ENCODE measurements around the gene HSBP1. TPM values are rescaled to one million over a fixed set of nuclear protein-coding genes. Genes with fewer than 3 reads are reported as not detected.

The HSBP1 gene
- total RNA-seq, 1 experiment from 2014 or later = 230 TPM

- H3K27ac Mint-ChIP-seq = peak overlapping the region in 1 of 3 experiments; percentile 59; a peak in 1 of 7 replicates
- H3K14ac ChIP-seq (ENCODE audit: insufficient read depth, low read length) = no peak overlapping the region; the same call in 1 of the 2 replicates
- no peak overlapping the region for H4K8ac ChIP-seq (replicated peaks; ENCODE audit: insufficient read length, low read depth, low read length)
- no peak overlapping the region for H3K9ac ChIP-seq (ENCODE audit: extremely low read depth, insufficient read length, low read length)
- no peaks in the 10 kb centered on the region for H3K79me1 ChIP-seq (ENCODE audit: insufficient read depth, low read depth, low read length, poor library complexity, severe bottlenecking)
- H3K4me3 Mint-ChIP-seq = no peak overlapping the region
- H3K27ac ChIP-seq (ENCODE audit: insufficient read length, low read depth, low read length) = no peak overlapping the region
- H2BK15ac ChIP-seq (ENCODE audit: low read depth, low read length) = no peak overlapping the region
- no peak overlapping the region for H2BK5ac ChIP-seq (ENCODE audit: insufficient read length, low read length)
- H3K9me3 Mint-ChIP-seq = peaks cover 3 to 7% of the 10 kb centered on the region in 2 experiments
- no peak overlapping the region for H3K18ac ChIP-seq (ENCODE audit: insufficient read length, low read depth, low read length)
- H2AK5ac ChIP-seq (ENCODE audit: insufficient read length, low read length) = no peak overlapping the region
- H2AFZ ChIP-seq (ENCODE audit: low read length) = no peak overlapping the region
- peaks cover 5 to 19% of the 10 kb centered on the region in 2 experiments for H3K4me1 Mint-ChIP-seq
- H3K23me2 ChIP-seq (ENCODE audit: insufficient read length, low read depth, low read length, poor library complexity, severe bottlenecking) = no peaks in the 10 kb centered on the region
- H2BK120ac ChIP-seq (ENCODE audit: low read depth, low read length, poor library complexity, severe bottlenecking) = no peak overlapping the region
- TF ChIP-seq, protein P1, sequence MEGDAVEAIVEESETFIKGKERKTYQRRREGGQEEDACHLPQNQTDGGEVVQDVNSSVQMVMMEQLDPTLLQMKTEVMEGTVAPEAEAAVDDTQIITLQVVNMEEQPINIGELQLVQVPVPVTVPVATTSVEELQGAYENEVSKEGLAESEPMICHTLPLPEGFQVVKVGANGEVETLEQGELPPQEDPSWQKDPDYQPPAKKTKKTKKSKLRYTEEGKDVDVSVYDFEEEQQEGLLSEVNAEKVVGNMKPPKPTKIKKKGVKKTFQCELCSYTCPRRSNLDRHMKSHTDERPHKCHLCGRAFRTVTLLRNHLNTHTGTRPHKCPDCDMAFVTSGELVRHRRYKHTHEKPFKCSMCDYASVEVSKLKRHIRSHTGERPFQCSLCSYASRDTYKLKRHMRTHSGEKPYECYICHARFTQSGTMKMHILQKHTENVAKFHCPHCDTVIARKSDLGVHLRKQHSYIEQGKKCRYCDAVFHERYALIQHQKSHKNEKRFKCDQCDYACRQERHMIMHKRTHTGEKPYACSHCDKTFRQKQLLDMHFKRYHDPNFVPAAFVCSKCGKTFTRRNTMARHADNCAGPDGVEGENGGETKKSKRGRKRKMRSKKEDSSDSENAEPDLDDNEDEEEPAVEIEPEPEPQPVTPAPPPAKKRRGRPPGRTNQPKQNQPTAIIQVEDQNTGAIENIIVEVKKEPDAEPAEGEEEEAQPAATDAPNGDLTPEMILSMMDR (conservative IDR thresholded peaks at IDR 0.05) = no peak
- peaks cover 3% of the 10 kb centered on the region for H3K27me3 Mint-ChIP-seq (ENCODE audit: low read depth)
- no peak overlapping the region for H3K56ac ChIP-seq (ENCODE audit: insufficient read length, low read depth, low read length)
- no peak overlapping the region for H2BK20ac ChIP-seq (ENCODE audit: low read depth, low read length, poor library complexity, severe bottlenecking)
- DNase-seq = no peak
- H3K9me3 ChIP-seq (ENCODE audit: control insufficient read depth, low read depth, low read length) = no peaks in the 10 kb centered on the region
- H4K20me1 ChIP-seq (ENCODE audit: control insufficient read depth, insufficient read depth, insufficient read length) = no peaks in the 10 kb centered on the region
- H3K23ac ChIP-seq (ENCODE audit: insufficient read length, low read depth, low read length) = no peak overlapping the region
- no peak overlapping the region for H3T11ph ChIP-seq (ENCODE audit: low read length)
- no CpG with 5 or more reads among the region's 10 CpGs for WGBS (ENCODE audit: extremely low coverage, insufficient read length, low lambda C conversion rate)
- H3K4me2 ChIP-seq (ENCODE audit: insufficient read depth, insufficient read length, low read length) = no peak overlapping the region
- no peak overlapping the region for H3K4ac ChIP-seq (ENCODE audit: low read depth, low read length)
- no peak overlapping the region for H2BK12ac ChIP-seq (ENCODE audit: insufficient read length, low read depth, low read length)
- no peaks in the 10 kb centered on the region for H3K27me3 ChIP-seq (ENCODE audit: insufficient read depth, low read length)
- H4K5ac ChIP-seq (ENCODE audit: insufficient read length, low read depth, low read length) = no peak overlapping the region
- H3K79me2 ChIP-seq (ENCODE audit: insufficient read depth, low read length) = no peaks in the 10 kb centered on the region
- H4K91ac ChIP-seq (ENCODE audit: insufficient read length, low read depth, low read length) = no peak overlapping the region
- H3K36me3 Mint-ChIP-seq (ENCODE audit: insufficient read depth in 1 of 3, low read depth in 3 of 3) = peaks cover 0 to 6% (median 0%) of the 10 kb centered on the region in 3 experiments; a peak in 2 of 7 replicates
- H3K4me1 ChIP-seq (ENCODE audit: insufficient read depth, low read length) = no peaks in the 10 kb centered on the region; the same call in 1 of the 2 replicates
These were observed 12.8 kb upstream of the HSBP1 start for GRCh38 chr16:83794860-83795554.
